DOHH2 (cell line): ENCODE measurements around the gene LAMC3.

ENCODE experiments used
- CTCF ChIP-seq: fragments of 200-600 bp; sonication (generic); IDR thresholded peaks from one replicate; pipeline ENCODE4 v1.5.1; 2014; ENCODE audit warnings: antibody characterized with exemption, mild to moderate bottlenecking, low read depth, low read length; ENCODE audit not compliant: poor library complexity, severe bottlenecking
- EZH2phosphoT487 ChIP-seq: fragments of 200-600 bp; sonication (generic); IDR thresholded peaks from 2 replicates; pipeline ENCODE4 v1.6.1; 2017; ENCODE audit warnings: borderline replicate concordance, mild to moderate bottlenecking, antibody characterized with exemption, low read length, moderate library complexity, mixed read lengths

GRCh38 chr9:131046581-131047202, 37.7 kb downstream of the LAMC3 start:
- peak; percentile 90 for TF ChIP-seq CTCF
- no peak for TF ChIP-seq EZH2phosphoT487
